ENCODE data around the gene TRPV5. TPM values are rescaled to one million over a fixed set of nuclear protein-coding genes. Genes with fewer than 3 reads are reported as not detected.

Gene TRPV5
- total and polyA plus RNA-seq, 2 donors (not counting 3 experiments of a cell fraction or from before 2014, with no cell fraction given): not detected

DNA sequence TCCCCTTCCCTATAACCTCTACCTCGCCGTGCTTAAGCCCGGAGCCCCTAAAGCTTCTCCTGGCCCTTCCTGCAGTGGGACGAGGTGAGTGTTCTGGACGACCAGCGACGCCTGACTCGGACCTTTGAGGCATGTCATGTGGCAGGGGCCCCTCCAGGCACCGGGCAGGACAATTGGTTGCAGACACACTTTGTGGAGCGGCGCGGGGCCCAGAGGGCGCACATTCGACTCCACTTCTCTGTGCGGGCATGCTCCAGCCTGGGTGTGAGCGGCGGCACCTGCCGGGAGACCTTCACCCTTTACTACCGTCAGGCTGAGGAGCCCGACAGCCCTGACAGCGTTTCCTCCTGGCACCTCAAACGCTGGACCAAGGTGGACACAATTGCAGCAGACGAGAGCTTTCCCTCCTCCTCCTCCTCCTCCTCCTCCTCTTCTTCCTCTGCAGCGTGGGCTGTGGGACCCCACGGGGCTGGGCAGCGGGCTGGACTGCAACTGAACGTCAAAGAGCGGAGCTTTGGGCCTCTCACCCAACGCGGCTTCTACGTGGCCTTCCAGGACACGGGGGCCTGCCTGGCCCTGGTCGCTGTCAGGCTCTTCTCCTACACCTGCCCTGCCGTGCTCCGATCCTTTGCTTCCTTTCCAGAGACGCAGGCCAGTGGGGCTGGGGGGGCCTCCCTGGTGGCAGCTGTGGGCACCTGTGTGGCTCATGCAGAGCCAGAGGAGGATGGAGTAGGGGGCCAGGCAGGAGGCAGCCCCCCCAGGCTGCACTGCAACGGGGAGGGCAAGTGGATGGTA lies 69.5 kb downstream of the TRPV5 start:
- DNase-seq (ENCODE audit: low read depth, low spot score) (no peak), FAIRE-seq (no peak)
- no peak overlapping the region for H3K9ac ChIP-seq (replicated peaks; ENCODE audit: extremely low read depth, insufficient read depth, low read length)
- H4K20me1 ChIP-seq (replicated peaks; ENCODE audit: control insufficient read depth, extremely low read depth, insufficient read depth, low read length): no peaks in the 10 kb centered on the region
- H2AFZ ChIP-seq (ENCODE audit: low read depth, low read length): no peak overlapping the region
- no TSS peak for BruUV-seq (replicated peaks)
- POLR2A ChIA-PET: no interaction called here
- no peaks in the 10 kb centered on the region for H3K9me3 ChIP-seq (replicated peaks; ENCODE audit: control insufficient read depth, insufficient read depth, low read length)
- no peak for TF ChIP-seq GATA2 (IDR thresholded peaks at IDR 0.05; ENCODE audit: insufficient read depth, insufficient read length, low read depth, low read length)
- TF ChIP-seq JUN (IDR thresholded peaks at IDR 0.05; ENCODE audit: borderline replicate concordance, insufficient read depth, insufficient read length, low read depth): no peak
- TF ChIP-seq, protein P1, sequence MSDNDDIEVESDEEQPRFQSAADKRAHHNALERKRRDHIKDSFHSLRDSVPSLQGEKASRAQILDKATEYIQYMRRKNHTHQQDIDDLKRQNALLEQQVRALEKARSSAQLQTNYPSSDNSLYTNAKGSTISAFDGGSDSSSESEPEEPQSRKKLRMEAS (IDR thresholded peaks at IDR 0.05; ENCODE audit: insufficient read depth, insufficient read length): no peak
- TF ChIP-seq POLR2AphosphoS5 (IDR thresholded peaks at IDR 0.05; ENCODE audit: insufficient read depth, low read depth, low read length): no peak
- no peak for TF ChIP-seq POLR2A (IDR thresholded peaks at IDR 0.05; ENCODE audit: low read depth, low read length)
- TF ChIP-seq EZH2 (IDR thresholded peaks at IDR 0.05; ENCODE audit: borderline replicate concordance, low read depth, low read length, severe bottlenecking): no peak
- TF ChIP-seq MYC (IDR thresholded peaks at IDR 0.05; ENCODE audit: low read depth, low read length): no peak
- TF ChIP-seq FOS (IDR thresholded peaks at IDR 0.05; ENCODE audit: borderline replicate concordance, insufficient read depth, low read length): no peak
- TF ChIP-seq, protein P2, sequence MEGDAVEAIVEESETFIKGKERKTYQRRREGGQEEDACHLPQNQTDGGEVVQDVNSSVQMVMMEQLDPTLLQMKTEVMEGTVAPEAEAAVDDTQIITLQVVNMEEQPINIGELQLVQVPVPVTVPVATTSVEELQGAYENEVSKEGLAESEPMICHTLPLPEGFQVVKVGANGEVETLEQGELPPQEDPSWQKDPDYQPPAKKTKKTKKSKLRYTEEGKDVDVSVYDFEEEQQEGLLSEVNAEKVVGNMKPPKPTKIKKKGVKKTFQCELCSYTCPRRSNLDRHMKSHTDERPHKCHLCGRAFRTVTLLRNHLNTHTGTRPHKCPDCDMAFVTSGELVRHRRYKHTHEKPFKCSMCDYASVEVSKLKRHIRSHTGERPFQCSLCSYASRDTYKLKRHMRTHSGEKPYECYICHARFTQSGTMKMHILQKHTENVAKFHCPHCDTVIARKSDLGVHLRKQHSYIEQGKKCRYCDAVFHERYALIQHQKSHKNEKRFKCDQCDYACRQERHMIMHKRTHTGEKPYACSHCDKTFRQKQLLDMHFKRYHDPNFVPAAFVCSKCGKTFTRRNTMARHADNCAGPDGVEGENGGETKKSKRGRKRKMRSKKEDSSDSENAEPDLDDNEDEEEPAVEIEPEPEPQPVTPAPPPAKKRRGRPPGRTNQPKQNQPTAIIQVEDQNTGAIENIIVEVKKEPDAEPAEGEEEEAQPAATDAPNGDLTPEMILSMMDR (IDR thresholded peaks at IDR 0.05; ENCODE audit: extremely low read depth in 1 of 2, insufficient read depth in 1 of 2, low read depth in 1 of 2, low read length in 2 of 2): no peak
- H3K4me3 ChIP-seq (replicated peaks in 1 of 3; ENCODE audit: insufficient read depth in 1 of 3, low read depth in 1 of 3, low read length in 3 of 3): no peak overlapping the region
- no peaks in the 10 kb centered on the region for H3K27me3 ChIP-seq (ENCODE audit: control insufficient read depth in 2 of 2, insufficient read depth in 2 of 2, low read length in 2 of 2)
- CTCF ChIA-PET: interaction anchor here (3.0 to 3.5 kb wide), 2 partner anchors 232 to 351 kb away, joined by 8 to 35 read pairs; no protein-coding TSS in a partner anchor
- H3K79me2 ChIP-seq (ENCODE audit: control insufficient read depth, insufficient read depth, low read length): no peaks in the 10 kb centered on the region
- H3K27ac ChIP-seq (ENCODE audit: insufficient read depth, low read depth, low read length): no peak overlapping the region
- H3K4me1 ChIP-seq (ENCODE audit: control insufficient read depth, extremely low read depth, insufficient read depth, low read length): no peaks in the 10 kb centered on the region
- no peaks in the 10 kb centered on the region for H3K36me3 ChIP-seq (ENCODE audit: control insufficient read depth in 2 of 2, extremely low read depth in 1 of 2, insufficient read depth in 2 of 2, low read length in 2 of 2)
- no peaks in the 10 kb centered on the region for H3K9me1 ChIP-seq (replicated peaks; ENCODE audit: control insufficient read depth, extremely low read depth, insufficient read depth, low read length)
- intact Hi-C loops (cut with micrococcal nuclease) (no loop called here), dilution Hi-C loops (cut with MboI; ENCODE audit: extremely low pct_ligation_motif_present, low sequenced_read_pairs) (no loop called here)
- no peak overlapping the region for H3K4me2 ChIP-seq (ENCODE audit: insufficient read depth, low read length)
